ENCODE results near the gene PGC. TPM values are rescaled to one million over a fixed set of nuclear protein-coding genes. Genes with fewer than 3 reads are reported as not detected.

The PGC gene
- total RNA-seq, 3 donors from 2014 or later, result 3.2 TPM; not detected in 2

DNA sequence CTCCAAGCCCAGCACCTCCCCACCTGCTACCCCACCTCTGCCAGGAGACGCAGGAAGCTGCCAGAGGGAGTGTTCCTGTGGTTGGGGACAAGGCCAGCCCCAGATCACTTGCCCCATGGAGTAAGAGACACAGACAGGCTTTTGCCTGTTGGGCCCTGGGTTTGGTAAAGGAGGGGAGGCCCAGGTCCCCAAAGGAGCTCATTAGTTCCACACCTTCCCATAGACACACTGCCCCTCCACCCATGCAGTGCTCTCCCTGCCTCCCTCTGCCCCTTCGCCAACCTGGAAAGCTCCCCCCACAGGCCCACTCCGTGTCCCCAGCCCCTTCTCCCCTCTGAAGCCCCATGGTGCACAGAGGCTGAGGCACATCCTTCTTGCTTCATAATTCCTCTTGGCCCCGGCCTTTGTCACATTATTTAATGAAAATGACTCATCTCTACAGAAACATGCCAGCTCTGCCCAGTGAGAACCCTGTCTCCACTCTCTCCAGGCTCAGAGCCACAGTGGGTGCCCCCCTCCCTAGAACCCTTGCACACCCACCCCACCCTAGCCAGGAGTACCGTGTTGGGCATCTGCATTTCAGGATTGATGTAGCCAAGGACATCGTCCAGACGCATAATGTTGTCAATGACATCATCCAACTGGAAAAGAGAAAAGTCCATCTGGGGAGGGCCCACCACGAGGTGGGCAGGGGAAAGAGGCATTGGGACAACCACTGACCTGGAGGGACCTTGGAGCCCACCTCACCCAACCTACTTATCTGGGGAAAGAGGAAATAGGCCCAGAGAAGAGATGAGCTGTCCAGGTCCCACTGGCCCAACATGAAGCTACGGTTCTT lies 57.8 kb downstream of the PGC start:
- intact Hi-C loops (cut with DNase I; ENCODE audit: low total_unique reads), result no loop called here
- peak overlapping the region; percentile 71 to 74 for H3K27ac ChIP-seq
- no peak for TF ChIP-seq POLR2A (IDR thresholded peaks at IDR 0.05)
- no peak for TF ChIP-seq POLR2AphosphoS5 (IDR thresholded peaks at IDR 0.05)
- TF ChIP-seq, protein P1, sequence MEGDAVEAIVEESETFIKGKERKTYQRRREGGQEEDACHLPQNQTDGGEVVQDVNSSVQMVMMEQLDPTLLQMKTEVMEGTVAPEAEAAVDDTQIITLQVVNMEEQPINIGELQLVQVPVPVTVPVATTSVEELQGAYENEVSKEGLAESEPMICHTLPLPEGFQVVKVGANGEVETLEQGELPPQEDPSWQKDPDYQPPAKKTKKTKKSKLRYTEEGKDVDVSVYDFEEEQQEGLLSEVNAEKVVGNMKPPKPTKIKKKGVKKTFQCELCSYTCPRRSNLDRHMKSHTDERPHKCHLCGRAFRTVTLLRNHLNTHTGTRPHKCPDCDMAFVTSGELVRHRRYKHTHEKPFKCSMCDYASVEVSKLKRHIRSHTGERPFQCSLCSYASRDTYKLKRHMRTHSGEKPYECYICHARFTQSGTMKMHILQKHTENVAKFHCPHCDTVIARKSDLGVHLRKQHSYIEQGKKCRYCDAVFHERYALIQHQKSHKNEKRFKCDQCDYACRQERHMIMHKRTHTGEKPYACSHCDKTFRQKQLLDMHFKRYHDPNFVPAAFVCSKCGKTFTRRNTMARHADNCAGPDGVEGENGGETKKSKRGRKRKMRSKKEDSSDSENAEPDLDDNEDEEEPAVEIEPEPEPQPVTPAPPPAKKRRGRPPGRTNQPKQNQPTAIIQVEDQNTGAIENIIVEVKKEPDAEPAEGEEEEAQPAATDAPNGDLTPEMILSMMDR (IDR thresholded peaks at IDR 0.05), result no peak
- DNase-seq (ENCODE audit: low spot score in 2 of 2), result peak; percentile 47 to 64
- no peaks in the 10 kb centered on the region for H3K27me3 ChIP-seq
- H3K9me3 ChIP-seq, result no peaks in the 10 kb centered on the region
- H3K4me3 ChIP-seq, result no peak overlapping the region
- H3K36me3 ChIP-seq, result no peaks in the 10 kb centered on the region
- H3K4me1 ChIP-seq, result peaks cover 0 to 9% of the 10 kb centered on the region in 2 donors

DNA sequence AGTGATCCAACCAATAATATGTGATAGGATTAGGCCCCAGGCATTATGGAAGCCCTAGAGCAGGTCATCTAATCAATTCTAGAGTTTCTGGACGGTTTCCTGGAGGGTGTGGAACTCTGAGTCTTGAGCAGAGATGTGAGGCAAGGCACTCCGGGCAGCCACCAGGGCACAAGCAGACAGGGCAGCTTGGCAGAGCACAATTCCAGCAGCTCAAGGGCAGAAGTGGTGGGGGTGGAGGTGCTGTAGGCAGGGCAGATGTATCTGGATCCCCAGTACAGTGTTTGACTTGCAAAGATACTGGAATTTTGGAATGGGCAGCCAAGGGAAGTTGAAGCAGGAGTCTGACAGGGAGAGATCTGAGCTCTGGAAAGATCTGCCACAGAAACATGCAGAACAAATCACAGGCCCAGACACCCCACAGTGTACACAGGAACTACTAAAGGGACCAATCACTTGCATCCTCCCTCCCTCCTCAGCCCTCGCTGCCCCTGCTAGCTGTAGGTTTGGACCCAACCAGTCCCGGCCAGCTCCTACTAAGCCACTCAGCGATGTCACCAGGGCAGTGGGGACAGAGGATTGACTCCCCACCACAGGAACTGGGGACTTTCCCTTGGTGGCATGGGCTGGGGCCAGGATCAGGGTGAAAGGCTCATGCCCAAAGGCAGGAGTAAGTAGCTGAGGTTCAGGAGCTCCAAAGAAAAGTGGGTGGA lies 58.8 kb downstream of the PGC start:
- Histone ChIP-seq H3K4me3 (no peak overlapping the region), H3K27me3 (no peaks in the 10 kb centered on the region), H3K4me1 (peaks cover 0 to 6% of the 10 kb centered on the region in 2 donors), H3K9me3 (no peaks in the 10 kb centered on the region), H3K27ac (peak overlapping the region; percentile 71 to 74), H3K36me3 (no peaks in the 10 kb centered on the region)
- TF ChIP-seq, protein P1 (IDR thresholded peaks at IDR 0.05), result no peak
- TF ChIP-seq POLR2A (IDR thresholded peaks at IDR 0.05) (no peak), POLR2AphosphoS5 (IDR thresholded peaks at IDR 0.05) (no peak)
- DNase-seq (ENCODE audit: low spot score in 2 of 2), result peak in 1 of 2 donors; percentile 36
- intact Hi-C loops (cut with DNase I; ENCODE audit: low total_unique reads), result no loop called here

DNA sequence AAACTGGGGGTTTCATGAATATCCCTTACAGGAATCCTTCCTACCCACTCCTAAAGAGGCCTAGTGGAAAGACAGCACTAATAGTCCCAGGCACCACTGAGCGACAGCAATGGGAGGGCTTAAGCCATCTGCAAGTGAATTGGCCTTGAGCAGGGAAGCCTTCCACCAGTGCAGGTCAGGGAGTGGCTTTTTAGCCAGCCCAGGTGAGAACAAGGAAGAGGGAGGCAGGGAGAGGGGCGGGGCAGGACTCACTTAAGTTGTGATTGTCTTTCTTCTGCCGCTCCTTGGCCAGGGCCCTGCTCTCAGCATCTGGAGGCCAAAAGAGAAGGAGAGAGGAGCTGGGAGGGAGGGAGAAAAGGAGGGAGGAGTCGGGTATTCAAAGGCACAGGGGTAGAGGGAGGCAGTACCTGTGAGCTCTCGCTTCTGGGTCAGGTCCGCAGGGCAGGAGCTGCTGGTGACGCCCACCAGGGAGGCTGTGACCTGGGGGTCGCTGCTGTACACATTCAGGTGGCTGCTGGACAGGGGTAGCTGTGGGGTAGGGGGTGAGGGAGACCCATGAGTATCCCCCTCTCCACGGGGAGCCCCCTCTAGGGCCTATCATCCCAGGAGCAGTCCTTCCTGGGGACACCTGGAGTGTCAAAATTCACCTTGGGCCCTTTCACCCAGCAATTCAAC lies 59.6 kb downstream of the PGC start:
- no peak overlapping the region for H3K4me3 ChIP-seq
- TF ChIP-seq POLR2AphosphoS5 (IDR thresholded peaks at IDR 0.05) (no peak), POLR2A (IDR thresholded peaks at IDR 0.05) (no peak)
- TF ChIP-seq, protein P1 (IDR thresholded peaks at IDR 0.05), result no peak
- no peaks in the 10 kb centered on the region for H3K36me3 ChIP-seq
- peak overlapping the region; percentile 52 to 55 for H3K27ac ChIP-seq
- no peaks in the 10 kb centered on the region for H3K4me1 ChIP-seq
- intact Hi-C loops (cut with DNase I; ENCODE audit: low total_unique reads), result no loop called here
- no peaks in the 10 kb centered on the region for H3K27me3 ChIP-seq
- no peak for DNase-seq (ENCODE audit: low spot score in 2 of 2)
- no peaks in the 10 kb centered on the region for H3K9me3 ChIP-seq

Other genes starting within 250 kb of the PGC start
- 10 to 100 TPM in 1 of 3 donors, 1 to 10 TPM in 2; 5.1 to 11.0 (median 5.6) TPM for gene FOXP4, start 201.0 kb downstream of the PGC start, total RNA-seq
- 10 to 100 TPM; 26.7 to 75.8 (median 36.1) TPM for gene MDFI, start 108.9 kb downstream of the PGC start, total RNA-seq
- 10 to 100 TPM; 15.7 to 20.6 (median 18.4) TPM for gene TFEB, start 11.8 kb downstream of the PGC start, total RNA-seq
- 1 to 10 TPM; 3.5 to 4.3 (median 3.8) TPM for gene FRS3, start 32.5 kb upstream of the PGC start, total RNA-seq
- gene PRICKLE4, start 33.4 kb upstream of the PGC start, total RNA-seq, result 1 to 10 TPM in 2 of 3 donors, under 1 TPM in 1; 0.80 to 5.3 (median 3.3) TPM
- 100 to 1,000 TPM; 108 to 127 (median 117) TPM for gene TOMM6, start 40.3 kb upstream of the PGC start, total RNA-seq
- 1 to 10 TPM; 3.4 to 4.9 (median 4.7) TPM for gene USP49, start 148.0 kb upstream of the PGC start, total RNA-seq
- 10 to 100 TPM in 1 of 3 donors, 1 to 10 TPM in 2; 9.8 to 16.5 (median 9.8) TPM for gene MED20, start 173.7 kb upstream of the PGC start, total RNA-seq
- 1 to 10 TPM; 7.7 to 8.8 (median 8.6) TPM for gene BYSL, start 174.1 kb upstream of the PGC start, total RNA-seq
- gene CCND3, start 194.4 kb upstream of the PGC start, total RNA-seq, result 100 to 1,000 TPM; 115 to 297 (median 148) TPM